SK-N-SH (cell line): ENCODE data around the gene ATP2A3.

Experiments used
- CTCF ChIP-seq: fragments of 200-600 bp; sonication (generic); IDR thresholded peaks from 2 replicates; pipeline ENCODE4 v1.6.1; 2017; ENCODE audit warnings: antibody characterized with exemption, mild to moderate bottlenecking, moderate library complexity
- EP300 ChIP-seq, 2 experiments: IDR thresholded peaks; 2 replicates each; pipeline versions ENCODE4 v1.4.0 to v1.6.1; 2012; ENCODE audit warnings: borderline replicate concordance in 1 of 2, low read depth in 1 of 2, low read length in 1 of 2
- FOXM1 ChIP-seq: IDR thresholded peaks from 2 replicates; pipeline ENCODE4 v1.4.0; 2012; ENCODE audit warnings: low read depth, mild to moderate bottlenecking
- GABPA ChIP-seq: IDR thresholded peaks from 2 replicates; pipeline ENCODE4 v1.4.0; 2012; ENCODE audit warnings: low read depth, mild to moderate bottlenecking
- JUND ChIP-seq: IDR thresholded peaks from 2 replicates; pipeline ENCODE4 v1.4.0; 2012
- MAX ChIP-seq: IDR thresholded peaks from 2 replicates; pipeline ENCODE4 v1.4.0; 2012; ENCODE audit warnings: low read depth
- PBX3 ChIP-seq: IDR thresholded peaks from 2 replicates; pipeline ENCODE4; 2012
- RAD21 ChIP-seq: IDR thresholded peaks from 2 replicates; pipeline ENCODE4 v1.6.1; 2012; ENCODE audit warnings: mild to moderate bottlenecking, low read length
- REST ChIP-seq: IDR thresholded peaks from 2 replicates; pipeline ENCODE4 v1.6.1; 2012; ENCODE audit warnings: mild to moderate bottlenecking, low read depth, low read length, moderate library complexity
- RXRA ChIP-seq: IDR thresholded peaks from 2 replicates; pipeline ENCODE4 v1.4.0; 2012; ENCODE audit warnings: low read depth, mild to moderate bottlenecking, borderline replicate concordance
- SIN3A ChIP-seq: IDR thresholded peaks from 2 replicates; pipeline ENCODE4 v1.6.1; 2012; ENCODE audit warnings: low read depth, mild to moderate bottlenecking, low read length, moderate library complexity, borderline replicate concordance
- SMC3 ChIP-seq: IDR thresholded peaks from 2 replicates; pipeline ENCODE4 v1.6.1; 2012; ENCODE audit warnings: low read depth, low read length, improper control_type of control experiment
- TAF1 ChIP-seq: IDR thresholded peaks from 2 replicates; pipeline ENCODE4 v1.6.1; 2012; ENCODE audit warnings: low read depth, mild to moderate bottlenecking, low read length, moderate library complexity, borderline replicate concordance
- USF2 ChIP-seq: fragments of 150-350 bp; IDR thresholded peaks from 2 replicates; pipeline ENCODE4 v1.6.1; 2017; ENCODE audit warnings: antibody characterized with exemption, low read length, low read depth, borderline replicate concordance

- no peak for TF ChIP-seq RAD21
- TF ChIP-seq CTCF: no peak
- no peak for TF ChIP-seq MAX
- no peak for TF ChIP-seq REST
- no peak for TF ChIP-seq RXRA
- TF ChIP-seq PBX3: no peak
- TF ChIP-seq FOXM1: no peak
- TF ChIP-seq GABPA: no peak
- no peak for TF ChIP-seq TAF1
- TF ChIP-seq SMC3: no peak
- no peak for TF ChIP-seq USF2
- TF ChIP-seq JUND: no peak
- no peak for TF ChIP-seq SIN3A
- no peak for TF ChIP-seq EP300 (IDR thresholded peaks at IDR 0.05; ENCODE audit: borderline replicate concordance in 1 of 2, low read depth in 1 of 2, low read length in 1 of 2)
Measured at GRCh38 chr17:3969963-3970362, 5.7 kb upstream of the ATP2A3 start.
